PFSK-1 (cell line): Measurements from ENCODE around the gene PPP2R5C.

Experiments
- POLR2AphosphoS5 ChIP-seq: IDR thresholded peaks from 2 replicates; pipeline ENCODE4 v1.6.1; 2012; ENCODE audit warnings: low read depth, mild to moderate bottlenecking, control low read depth, low read length, moderate library complexity
- SIN3A ChIP-seq: IDR thresholded peaks from 2 replicates; pipeline ENCODE4 v1.6.1; 2012; ENCODE audit warnings: mild to moderate bottlenecking, low read length, moderate library complexity, borderline replicate concordance; ENCODE audit not compliant: insufficient read depth
- TAF1 ChIP-seq: IDR thresholded peaks from 2 replicates; pipeline ENCODE4 v1.6.1; 2012; ENCODE audit warnings: low read length, control low read depth, borderline replicate concordance; ENCODE audit not compliant: insufficient read depth

- TF ChIP-seq POLR2AphosphoS5 (no peak), SIN3A (no peak), TAF1 (no peak)
Observed at GRCh38 chr14:101926620-101927019, 165.1 kb downstream of the PPP2R5C start.
